GM18517 (cell line): ENCODE measurements around the gene ZMYND19.
"Not testable (repeated sequence)": the region's sequence is repeated elsewhere in the genome, so short reads cannot be mapped to it uniquely, and the experiment has no call there.

Experiments used
- ATAC-seq: cut with Tn5 transposase; IDR thresholded peaks from one replicate; pipeline ENCODE4 v1.9.1; 2021; ENCODE audit warnings: mild to moderate bottlenecking, moderate library complexity; ENCODE audit not compliant: unreplicated experiment

Gene ZMYND19

DNA sequence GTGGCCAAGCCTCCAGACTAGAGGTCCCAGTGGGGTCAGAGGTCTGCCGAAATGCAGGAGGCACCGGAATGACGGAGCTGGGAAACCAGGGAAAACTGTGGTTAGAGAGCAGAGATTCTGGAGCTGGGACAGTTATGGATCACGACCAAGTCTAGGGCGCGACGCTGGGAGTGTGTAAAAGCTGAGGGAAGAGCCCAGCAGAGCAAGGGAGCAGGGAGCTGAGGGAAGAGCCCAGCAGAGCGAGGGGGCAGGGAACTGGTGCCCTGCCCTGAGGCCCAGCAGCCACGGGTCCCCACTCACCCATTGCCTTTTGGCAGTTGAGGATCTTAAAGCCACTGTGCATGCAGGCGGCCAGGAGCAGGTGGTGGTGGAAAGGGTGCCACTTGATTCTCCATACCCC lies 26.2 kb downstream of the ZMYND19 start:
- no peak for ATAC-seq

GRCh38 chr9:137558127-137558526 lies 32.2 kb downstream of the ZMYND19 start:
- ATAC-seq: no peak

- no peak for ATAC-seq
These were observed 34.1 kb downstream of the ZMYND19 start for GRCh38 chr9:137556069-137556838.

GRCh38 chr9:137555179-137555578 lies 35.1 kb downstream of the ZMYND19 start:
- no peak for ATAC-seq

GRCh38 chr9:137554349-137554748 lies 36.0 kb downstream of the ZMYND19 start:
- no peak for ATAC-seq

GRCh38 chr9:137553654-137554053 lies 36.7 kb downstream of the ZMYND19 start:
- ATAC-seq: not testable (repeated sequence)

DNA sequence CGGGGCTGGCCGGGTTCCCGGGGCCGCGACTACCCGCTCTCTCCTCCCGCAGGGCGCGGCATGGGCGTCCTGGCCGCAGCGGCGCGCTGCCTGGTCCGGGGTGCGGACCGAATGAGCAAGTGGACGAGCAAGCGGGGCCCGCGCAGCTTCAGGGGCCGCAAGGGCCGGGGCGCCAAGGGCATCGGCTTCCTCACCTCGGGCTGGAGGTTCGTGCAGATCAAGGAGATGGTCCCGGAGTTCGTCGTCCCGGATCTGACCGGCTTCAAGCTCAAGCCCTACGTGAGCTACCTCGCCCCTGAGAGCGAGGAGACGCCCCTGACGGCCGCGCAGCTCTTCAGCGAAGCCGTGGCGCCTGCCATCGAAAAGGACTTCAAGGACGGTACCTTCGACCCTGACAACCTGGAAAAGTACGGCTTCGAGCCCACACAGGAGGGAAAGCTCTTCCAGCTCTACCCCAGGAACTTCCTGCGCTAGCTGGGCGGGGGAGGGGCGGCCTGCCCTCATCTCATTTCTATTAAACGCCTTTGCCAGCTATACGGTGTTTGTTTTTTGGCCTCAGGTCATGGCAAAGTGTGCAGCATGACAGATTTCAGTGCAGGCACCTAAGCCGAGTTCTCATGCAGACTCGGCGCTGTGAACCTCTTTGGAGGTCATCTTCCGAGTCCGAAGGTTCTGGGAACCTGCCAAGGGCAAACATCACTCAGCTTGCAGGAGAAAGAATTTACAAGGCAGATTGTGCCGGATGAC lies 38.1 kb downstream of the ZMYND19 start:
- peak; percentile 19 for ATAC-seq

GRCh38 chr9:137551264-137552021 lies 38.9 kb downstream of the ZMYND19 start, which contains the start of gene MRPL41:
Gene MRPL41, plus strand, starts transcription at chr9:137551879. Its CDS starts 203 bp downstream, at chr9:137552082.
- peak; percentile 55 for ATAC-seq

- ATAC-seq: not testable (repeated sequence)
These were observed 39.4 kb downstream of the ZMYND19 start for GRCh38 chr9:137550958-137551263.

DNA sequence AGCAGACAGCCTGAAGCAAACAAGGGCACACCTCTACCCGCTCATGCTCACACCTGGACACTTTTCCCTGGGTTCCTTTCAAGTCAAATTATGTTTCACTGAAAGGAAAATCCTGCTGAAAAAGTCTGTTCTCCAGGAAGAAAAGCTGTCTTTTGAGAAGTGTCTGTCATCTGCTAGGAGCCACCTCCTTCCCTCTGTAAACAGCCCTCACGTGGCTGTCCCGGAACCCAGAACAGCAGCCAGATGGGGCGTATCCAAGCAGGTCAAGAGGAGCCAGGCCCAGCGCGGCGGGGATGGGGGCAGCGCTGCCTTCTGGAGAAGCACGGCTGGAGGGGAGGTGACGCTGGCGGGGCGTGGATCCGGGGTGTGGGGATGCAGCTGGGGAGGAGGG lies 40.1 kb downstream of the ZMYND19 start, which contains the start of gene PNPLA7:
Gene PNPLA7, minus strand, starts transcription at position 172 of the 391 bp plus-strand sequence. CDS start 205 bp downstream, outside the sequence.
- ATAC-seq: no peak

- no peak for ATAC-seq
These were observed 42.4 kb downstream of the ZMYND19 start for GRCh38 chr9:137547687-137548543.

DNA sequence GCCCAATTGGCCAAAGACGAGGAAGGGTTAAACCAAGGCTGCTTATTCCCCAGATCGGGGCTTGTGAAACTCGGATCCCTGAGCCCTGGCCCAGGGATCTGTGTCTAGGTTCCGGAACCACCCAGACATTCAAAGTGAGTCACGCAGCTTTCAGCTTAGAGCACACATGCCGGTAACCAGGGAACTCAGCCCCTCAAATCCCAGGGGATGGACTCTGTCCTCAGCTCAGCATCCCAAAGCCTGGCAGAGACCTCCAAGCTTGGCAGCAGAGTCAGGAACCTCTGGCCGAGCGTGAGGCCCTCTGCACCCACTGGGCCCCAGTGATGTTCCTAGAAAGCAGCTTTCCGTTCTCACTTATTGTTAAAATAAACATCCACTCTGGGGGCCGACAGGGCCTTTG lies 45.2 kb downstream of the ZMYND19 start:
- ATAC-seq: no peak

- ATAC-seq: no peak
These were observed 46.0 kb downstream of the ZMYND19 start for GRCh38 chr9:137544176-137544760.

- no peak for ATAC-seq
These were observed 46.9 kb downstream of the ZMYND19 start for GRCh38 chr9:137543237-137543963.

DNA sequence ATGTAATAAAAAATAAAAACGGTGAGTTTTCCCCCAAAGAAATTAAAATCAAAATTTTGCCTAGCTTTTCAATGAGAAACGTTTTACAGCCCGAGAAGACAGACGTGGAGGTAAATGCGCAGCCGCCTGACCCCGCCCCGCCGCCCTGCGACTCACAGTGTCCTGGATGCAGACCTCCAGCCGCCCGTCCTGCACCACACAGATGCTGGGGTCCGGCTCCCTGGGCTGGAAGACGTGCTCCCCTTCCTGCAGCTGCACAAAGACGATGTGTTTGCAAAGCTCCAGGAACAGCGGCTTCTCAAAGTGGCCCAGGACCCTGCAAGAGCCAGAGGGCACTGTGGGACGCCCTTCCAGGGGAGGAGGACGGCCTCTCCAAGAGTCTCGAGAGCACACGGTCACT lies 47.8 kb downstream of the ZMYND19 start:
- ATAC-seq: no peak

- no peak for ATAC-seq
These were observed 49.8 kb downstream of the ZMYND19 start for GRCh38 chr9:137540536-137540935.

- no peak for ATAC-seq
These were observed 52.3 kb downstream of the ZMYND19 start for GRCh38 chr9:137538058-137538457.

DNA sequence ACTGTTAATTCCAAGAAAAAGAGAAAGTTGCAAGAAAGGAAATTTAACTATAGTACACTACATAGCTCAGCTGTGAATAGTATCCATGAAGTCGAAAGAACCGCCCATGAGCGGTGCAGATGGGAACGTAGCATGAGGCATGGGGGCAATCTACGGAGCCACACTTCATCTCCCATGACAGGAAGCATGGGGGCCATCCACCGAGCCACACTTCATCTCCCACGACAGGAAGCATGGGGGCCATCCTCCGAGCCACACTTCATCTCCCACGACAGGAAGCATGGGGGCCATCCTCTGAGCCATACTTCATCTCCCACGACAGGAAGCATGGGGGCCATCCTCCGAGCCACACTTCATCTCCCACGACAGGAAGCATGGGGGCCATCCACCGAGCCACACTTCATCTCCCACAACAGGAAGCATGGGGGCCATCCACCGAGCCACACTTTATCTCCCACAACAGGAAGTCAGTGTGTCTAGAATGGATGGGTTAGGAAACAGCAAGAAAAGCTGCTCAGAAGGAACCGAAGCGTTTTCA lies 53.6 kb downstream of the ZMYND19 start:
- ATAC-seq: not testable (repeated sequence)

DNA sequence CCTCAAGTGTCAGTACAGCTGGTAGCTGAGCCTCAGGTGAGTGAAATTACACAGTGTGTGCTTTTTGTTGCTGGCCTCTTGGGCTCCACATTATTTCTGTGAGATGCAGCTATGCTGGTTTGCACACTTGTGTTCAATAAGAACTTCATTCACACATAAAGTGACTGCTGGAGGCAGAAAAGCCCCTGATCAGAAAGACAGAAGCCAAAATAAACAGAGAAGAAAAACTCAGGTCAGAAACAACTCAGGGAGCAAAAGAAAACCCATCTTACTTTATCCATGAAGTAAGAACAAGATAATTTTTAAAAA lies 55.2 kb downstream of the ZMYND19 start:
- no peak for ATAC-seq
